Prostate gland (tissue), 2 donors: Measurements from ENCODE around the gene TULP3. TPM values are rescaled to one million over a fixed set of nuclear protein-coding genes. Genes with fewer than 3 reads are reported as not detected.

Source experiments
- DNase-seq: peaks from one replicate; pipeline ENCODE4 v3.0.0-alpha.2; 2019; ENCODE audit warnings: low spot score
- H3K27ac ChIP-seq, 2 donors: fragments of 200-600 bp; sonication (generic); 2 replicates each; pipeline ENCODE4 v1.5.1; 2017 to 2019
- H3K27me3 ChIP-seq: fragments of 200-600 bp; sonication (generic); replicated peaks from 2 replicates; pipeline ENCODE4 v1.5.1; 2019; ENCODE audit not compliant: insufficient read depth
- H3K36me3 ChIP-seq, 2 donors: fragments of 200-600 bp; sonication (generic); 1 replicate in 1 of 2; 2 replicates in 1 of 2; pipeline versions ENCODE4 v1.5.1 to v1.8.1; 2017 to 2019
- H3K4me1 ChIP-seq: fragments of 200-600 bp; sonication (generic); replicated peaks from 2 replicates; pipeline ENCODE4 v1.5.1; 2019
- H3K4me3 ChIP-seq, 2 donors: fragments of 200-600 bp; sonication (generic); 2 replicates each; pipeline ENCODE4 v1.5.1; 2017 to 2019
- H3K9me3 ChIP-seq: fragments of 200-600 bp; sonication (generic); 2 replicates; pipeline ENCODE4 v1.5.1; 2017
- CTCF ChIP-seq, 4 experiments: fragments of 200-600 bp in 2 of 4; fragments of 450-650 bp in 2 of 4; sonication (generic) in 2 of 4; IDR thresholded peaks; 1 replicate in 3 of 4; 2 replicates in 1 of 4; pipeline ENCODE4 v1.5.1; 2016 to 2019; ENCODE audit warnings: antibody characterized with exemption in 4 of 4, mild to moderate bottlenecking in 2 of 4, moderate library complexity in 2 of 4
- POLR2A ChIP-seq: fragments of 450-650 bp; IDR thresholded peaks from one replicate; pipeline ENCODE4 v1.6.1; 2016; ENCODE audit warnings: antibody characterized with exemption, mild to moderate bottlenecking
- POLR2AphosphoS5 ChIP-seq: sonication (generic); formaldehyde crosslinking; IDR thresholded peaks from one replicate; pipeline ENCODE4 v1.6.1; 2017; ENCODE audit warnings: antibody characterized with exemption
- WGBS: methylation state at CpG from one replicate; pipeline ENCODE4 v1.1.5; 2018; 5-methylcytosine and 5-hydroxymethylcytosine counted together
- intact Hi-C: fragments of 100-400 bp; cut with DNase I; formaldehyde crosslinking; loops from one replicate; pipeline ENCODE4 v1.14.2; 2022
- total RNA-seq, 2 donors: library from RNA; depleted of rRNA; stranded (reverse); fragments of >200 nt; gene quantifications; one replicate each; pipeline ENCODE4 v1.1.0, GENCODE V29; 2016

Gene TULP3
- total RNA-seq, 2 donors from 2014 or later: 15.2 to 22.2 TPM

GRCh38 chr12:2923057-2923456, 32.4 kb downstream of the TULP3 start:
- no peaks in the 10 kb centered on the region for H3K9me3 ChIP-seq
- intact Hi-C loops: no loop called here
- TF ChIP-seq CTCF (IDR thresholded peaks at IDR 0.05) (no peak), POLR2AphosphoS5 (no peak), POLR2A (no peak)
- no peak overlapping the region for H3K4me3 ChIP-seq
- H3K27me3 ChIP-seq: no peaks in the 10 kb centered on the region
- 98% methylated on average over 9 of the region's 9 CpGs for WGBS
- H3K36me3 ChIP-seq: peaks cover 0 to 5% of the 10 kb centered on the region in 2 donors
- DNase-seq: no peak
- no peaks in the 10 kb centered on the region for H3K4me1 ChIP-seq
- H3K27ac ChIP-seq: no peak overlapping the region

- Histone ChIP-seq H3K4me3 (no peak overlapping the region), H3K27me3 (no peaks in the 10 kb centered on the region), H3K27ac (no peak overlapping the region), H3K9me3 (no peaks in the 10 kb centered on the region), H3K4me1 (no peaks in the 10 kb centered on the region), H3K36me3 (peaks cover 0 to 5% of the 10 kb centered on the region in 2 donors)
- DNase-seq: no peak
- no peak for TF ChIP-seq POLR2AphosphoS5
- no peak for TF ChIP-seq CTCF (IDR thresholded peaks at IDR 0.05)
- no peak for TF ChIP-seq POLR2A
- intact Hi-C loops: no loop called here
- 82% methylated on average over 3 of the region's 3 CpGs for WGBS
These were observed 33.3 kb downstream of the TULP3 start for GRCh38 chr12:2924019-2924418.

- no peak overlapping the region for H3K4me3 ChIP-seq
- no peaks in the 10 kb centered on the region for H3K9me3 ChIP-seq
- WGBS: 48% methylated on average over 6 of the region's 6 CpGs
- H3K36me3 ChIP-seq: peaks cover 0 to 5% of the 10 kb centered on the region in 2 donors
- no peak for TF ChIP-seq POLR2AphosphoS5
- TF ChIP-seq CTCF (IDR thresholded peaks at IDR 0.05): no peak
- no peak for TF ChIP-seq POLR2A
- no peak for DNase-seq
- intact Hi-C loops: no loop called here
- H3K27ac ChIP-seq: no peak overlapping the region
- H3K27me3 ChIP-seq: no peaks in the 10 kb centered on the region
- H3K4me1 ChIP-seq: no peaks in the 10 kb centered on the region
These were observed 34.8 kb downstream of the TULP3 start for GRCh38 chr12:2925322-2925995.

- Histone ChIP-seq H3K9me3 (no peaks in the 10 kb centered on the region), H3K36me3 (peaks cover 0 to 4% of the 10 kb centered on the region in 2 donors), H3K4me3 (no peak overlapping the region), H3K4me1 (no peaks in the 10 kb centered on the region), H3K27ac (no peak overlapping the region), H3K27me3 (no peaks in the 10 kb centered on the region)
- TF ChIP-seq CTCF (IDR thresholded peaks at IDR 0.05) (no peak), POLR2A (no peak), POLR2AphosphoS5 (no peak)
- 82% methylated on average over 8 of the region's 8 CpGs for WGBS
- DNase-seq: no peak
- intact Hi-C loops: no loop called here
These were observed 40.2 kb downstream of the TULP3 start for GRCh38 chr12:2930865-2931264.

- Histone ChIP-seq H3K4me1 (no peaks in the 10 kb centered on the region), H3K27me3 (no peaks in the 10 kb centered on the region), H3K27ac (no peak overlapping the region), H3K4me3 (no peak overlapping the region), H3K36me3 (peaks cover 0 to 4% of the 10 kb centered on the region in 2 donors), H3K9me3 (no peaks in the 10 kb centered on the region)
- intact Hi-C loops: no loop called here
- WGBS: 92% methylated on average over 6 of the region's 6 CpGs
- no peak for TF ChIP-seq POLR2AphosphoS5
- no peak for TF ChIP-seq POLR2A
- no peak for TF ChIP-seq CTCF (IDR thresholded peaks at IDR 0.05)
- DNase-seq: no peak
These were observed 42.9 kb downstream of the TULP3 start for GRCh38 chr12:2933586-2933985.
